Measurements from ENCODE around the gene ZNF831. TPM values are rescaled to one million over a fixed set of nuclear protein-coding genes. Genes with fewer than 3 reads are reported as not detected.

The ZNF831 gene
- polyA plus RNA-seq, 1 of the 3 experiments (the other 2 are of a cell fraction) = not detected

DNA sequence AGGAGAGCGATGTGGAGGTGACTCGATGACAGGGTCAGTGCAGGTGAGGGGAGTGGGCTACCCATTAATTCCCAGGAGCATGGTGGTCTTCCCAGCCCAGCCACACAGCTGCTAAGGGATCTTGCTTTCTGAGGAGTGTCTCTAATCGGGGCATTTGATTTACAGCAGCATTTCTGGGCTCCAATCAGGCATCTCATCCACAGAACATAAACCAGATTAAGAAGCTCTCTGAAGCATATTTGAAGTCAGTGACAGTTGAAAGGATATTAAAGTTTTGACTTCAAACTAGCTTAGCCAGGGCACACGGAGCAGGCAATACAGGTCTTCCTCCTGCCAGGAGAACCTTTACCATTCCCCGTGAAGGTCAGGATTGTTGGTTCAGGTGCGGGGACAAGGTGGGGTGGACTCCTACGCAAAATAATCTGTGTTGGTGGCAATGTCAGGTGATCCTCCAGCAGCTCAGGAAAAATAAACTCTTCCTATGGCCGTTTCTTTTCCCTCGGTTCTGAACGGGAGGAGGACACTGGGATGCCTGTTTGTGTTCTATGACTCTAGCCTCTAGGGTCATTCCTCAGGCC, 39.9 kb upstream of the ZNF831 start:
- H3K9ac ChIP-seq = no peak overlapping the region
- H3K4me2 ChIP-seq = no peak overlapping the region
- no peak for TF ChIP-seq ELF1 (IDR thresholded peaks at IDR 0.05)
- TF ChIP-seq, protein P1, sequence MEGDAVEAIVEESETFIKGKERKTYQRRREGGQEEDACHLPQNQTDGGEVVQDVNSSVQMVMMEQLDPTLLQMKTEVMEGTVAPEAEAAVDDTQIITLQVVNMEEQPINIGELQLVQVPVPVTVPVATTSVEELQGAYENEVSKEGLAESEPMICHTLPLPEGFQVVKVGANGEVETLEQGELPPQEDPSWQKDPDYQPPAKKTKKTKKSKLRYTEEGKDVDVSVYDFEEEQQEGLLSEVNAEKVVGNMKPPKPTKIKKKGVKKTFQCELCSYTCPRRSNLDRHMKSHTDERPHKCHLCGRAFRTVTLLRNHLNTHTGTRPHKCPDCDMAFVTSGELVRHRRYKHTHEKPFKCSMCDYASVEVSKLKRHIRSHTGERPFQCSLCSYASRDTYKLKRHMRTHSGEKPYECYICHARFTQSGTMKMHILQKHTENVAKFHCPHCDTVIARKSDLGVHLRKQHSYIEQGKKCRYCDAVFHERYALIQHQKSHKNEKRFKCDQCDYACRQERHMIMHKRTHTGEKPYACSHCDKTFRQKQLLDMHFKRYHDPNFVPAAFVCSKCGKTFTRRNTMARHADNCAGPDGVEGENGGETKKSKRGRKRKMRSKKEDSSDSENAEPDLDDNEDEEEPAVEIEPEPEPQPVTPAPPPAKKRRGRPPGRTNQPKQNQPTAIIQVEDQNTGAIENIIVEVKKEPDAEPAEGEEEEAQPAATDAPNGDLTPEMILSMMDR (IDR thresholded peaks at IDR 0.05) = no peak
- no peaks in the 10 kb centered on the region for H4K20me1 ChIP-seq (ENCODE audit: insufficient read depth)
- ChIA-PET CTCF (no interaction called here), POLR2A (no interaction called here)
- no peaks in the 10 kb centered on the region for H3K36me3 ChIP-seq (replicated peaks in 1 of 2; ENCODE audit: control insufficient read depth in 1 of 2, insufficient read depth in 2 of 2, low read length in 1 of 2)
- no peaks in the 10 kb centered on the region for H3K4me1 ChIP-seq (ENCODE audit: control insufficient read depth in 1 of 2, insufficient read depth in 2 of 2, low read depth in 1 of 2, low read length in 1 of 2)
- no peak for DNase-seq
- no peaks in the 10 kb centered on the region for H3K9me3 ChIP-seq
- no peaks in the 10 kb centered on the region for H3K79me2 ChIP-seq (ENCODE audit: insufficient read depth)
- no peaks in the 10 kb centered on the region for H3F3A ChIP-seq (replicated peaks; ENCODE audit: insufficient read depth)
- H3K4me3 ChIP-seq (ENCODE audit: low read depth in 2 of 2, low read length in 1 of 2) = no peak overlapping the region
- no peak overlapping the region for H3K27ac ChIP-seq (ENCODE audit: low read depth in 2 of 2, low read length in 1 of 2)
- H3K27me3 ChIP-seq (ENCODE audit: insufficient read depth) = no peaks in the 10 kb centered on the region; the same call in 1 of the 2 replicates
- no peaks in the 10 kb centered on the region for H3K9me2 ChIP-seq
- no peak overlapping the region for H2AFZ ChIP-seq (ENCODE audit: low read depth)
- WGBS (ENCODE audit: low lambda C conversion rate) = 33% methylated on average over 9 of the region's 10 CpGs

DNA sequence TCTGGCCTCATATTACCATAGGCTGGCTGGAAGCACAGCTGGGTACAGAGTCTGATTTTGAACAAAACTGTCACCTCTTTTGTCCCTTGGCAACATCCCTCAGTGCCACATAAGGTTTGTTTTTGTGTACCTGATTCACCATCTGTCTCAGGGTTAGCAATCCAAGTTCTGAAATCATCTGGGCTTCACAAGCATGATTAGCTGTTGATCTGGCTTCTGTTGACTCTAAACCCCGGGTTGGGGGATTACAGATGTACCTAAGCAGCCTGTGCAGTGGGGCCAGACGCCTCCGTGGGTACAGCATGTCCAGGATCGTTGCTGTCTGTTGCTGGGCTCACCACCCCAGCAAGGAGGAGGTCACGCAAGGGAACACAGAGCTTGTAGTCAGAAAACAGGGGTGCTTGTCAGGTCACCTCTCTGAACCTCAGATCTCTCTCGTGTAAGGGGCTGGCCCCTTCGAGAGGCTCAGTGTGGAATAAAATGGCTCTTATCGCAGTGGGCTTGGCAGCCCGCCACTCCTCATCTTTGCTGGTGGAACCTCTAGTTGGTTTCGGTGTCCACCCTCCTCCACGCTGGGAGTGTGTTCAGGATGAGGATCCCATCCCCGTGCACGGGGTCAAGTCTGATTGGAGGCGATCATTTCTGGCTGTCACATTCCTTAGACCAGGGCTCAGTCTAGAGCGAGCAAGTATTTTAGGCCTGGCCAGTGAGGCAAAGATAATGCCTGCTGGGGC, 39.2 kb upstream of the ZNF831 start:
- Histone ChIP-seq H3K4me2 (no peak overlapping the region), H3K4me1 (ENCODE audit: control insufficient read depth in 1 of 2, insufficient read depth in 2 of 2, low read depth in 1 of 2, low read length in 1 of 2) (no peaks in the 10 kb centered on the region), H3K9me3 (no peaks in the 10 kb centered on the region), H3K4me3 (ENCODE audit: low read depth in 2 of 2, low read length in 1 of 2) (no peak overlapping the region), H4K20me1 (ENCODE audit: insufficient read depth) (no peaks in the 10 kb centered on the region), H3F3A (replicated peaks; ENCODE audit: insufficient read depth) (no peaks in the 10 kb centered on the region), H3K9ac (no peak overlapping the region), H3K9me2 (no peaks in the 10 kb centered on the region), H3K79me2 (ENCODE audit: insufficient read depth) (no peaks in the 10 kb centered on the region), H3K27me3 (ENCODE audit: insufficient read depth) (no peaks in the 10 kb centered on the region; the same call in 1 of the 2 replicates), H2AFZ (ENCODE audit: low read depth) (no peak overlapping the region), H3K27ac (ENCODE audit: low read depth in 2 of 2, low read length in 1 of 2) (no peak overlapping the region), H3K36me3 (replicated peaks in 1 of 2; ENCODE audit: control insufficient read depth in 1 of 2, insufficient read depth in 2 of 2, low read length in 1 of 2) (no peaks in the 10 kb centered on the region)
- ChIA-PET CTCF (interaction anchor here (0.6 kb wide), 1 partner anchor 43 kb away, joined by 4 read pairs; no protein-coding TSS in a partner anchor), POLR2A (no interaction called here)
- 41% methylated on average over 14 of the region's 15 CpGs for WGBS (ENCODE audit: low lambda C conversion rate)
- no peak for DNase-seq
- TF ChIP-seq, protein P1 (IDR thresholded peaks at IDR 0.05) = no peak
- TF ChIP-seq, protein P2, sequence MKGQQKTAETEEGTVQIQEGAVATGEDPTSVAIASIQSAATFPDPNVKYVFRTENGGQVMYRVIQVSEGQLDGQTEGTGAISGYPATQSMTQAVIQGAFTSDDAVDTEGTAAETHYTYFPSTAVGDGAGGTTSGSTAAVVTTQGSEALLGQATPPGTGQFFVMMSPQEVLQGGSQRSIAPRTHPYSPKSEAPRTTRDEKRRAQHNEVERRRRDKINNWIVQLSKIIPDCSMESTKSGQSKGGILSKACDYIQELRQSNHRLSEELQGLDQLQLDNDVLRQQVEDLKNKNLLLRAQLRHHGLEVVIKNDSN (IDR thresholded peaks at IDR 0.05; ENCODE audit: borderline replicate concordance, low read depth) = no peak
- TF ChIP-seq, protein P3, sequence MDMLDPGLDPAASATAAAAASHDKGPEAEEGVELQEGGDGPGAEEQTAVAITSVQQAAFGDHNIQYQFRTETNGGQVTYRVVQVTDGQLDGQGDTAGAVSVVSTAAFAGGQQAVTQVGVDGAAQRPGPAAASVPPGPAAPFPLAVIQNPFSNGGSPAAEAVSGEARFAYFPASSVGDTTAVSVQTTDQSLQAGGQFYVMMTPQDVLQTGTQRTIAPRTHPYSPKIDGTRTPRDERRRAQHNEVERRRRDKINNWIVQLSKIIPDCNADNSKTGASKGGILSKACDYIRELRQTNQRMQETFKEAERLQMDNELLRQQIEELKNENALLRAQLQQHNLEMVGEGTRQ (IDR thresholded peaks at IDR 0.05; ENCODE audit: borderline replicate concordance, low read depth, low read length) = no peak
- TF ChIP-seq SIN3A (IDR thresholded peaks at IDR 0.05; ENCODE audit: borderline replicate concordance, low read depth, low read length) = no peak
- no peak for TF ChIP-seq RAD21 (IDR thresholded peaks at IDR 0.05; ENCODE audit: low read length)
- TF ChIP-seq FOXJ3 (CRISPR knock-in tag; IDR thresholded peaks at IDR 0.05) = no peak
- no peak for TF ChIP-seq GABPA (IDR thresholded peaks at IDR 0.05; ENCODE audit: low read depth)
- no peak for TF ChIP-seq RFX5 (IDR thresholded peaks at IDR 0.05; ENCODE audit: low read length)
- TF ChIP-seq ELF1 (IDR thresholded peaks at IDR 0.05) = no peak
- TF ChIP-seq EZH2phosphoT487 (IDR thresholded peaks at IDR 0.05; ENCODE audit: borderline replicate concordance, low read depth) = no peak
- TF ChIP-seq JUND (IDR thresholded peaks at IDR 0.05) = no peak
- TF ChIP-seq, protein P4, sequence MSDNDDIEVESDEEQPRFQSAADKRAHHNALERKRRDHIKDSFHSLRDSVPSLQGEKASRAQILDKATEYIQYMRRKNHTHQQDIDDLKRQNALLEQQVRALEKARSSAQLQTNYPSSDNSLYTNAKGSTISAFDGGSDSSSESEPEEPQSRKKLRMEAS (IDR thresholded peaks at IDR 0.05; ENCODE audit: low read depth) = no peak
- TF ChIP-seq MXI1 (IDR thresholded peaks at IDR 0.05; ENCODE audit: low read depth, low read length) = no peak
- TF ChIP-seq TCF12 (IDR thresholded peaks at IDR 0.05) = no peak
- TF ChIP-seq RXRA (IDR thresholded peaks at IDR 0.05; ENCODE audit: borderline replicate concordance, low read depth) = no peak
- no peak for TF ChIP-seq EP300 (IDR thresholded peaks at IDR 0.05; ENCODE audit: borderline replicate concordance in 1 of 2, low read depth in 1 of 2, low read length in 1 of 2)
- TF ChIP-seq, protein P5, sequence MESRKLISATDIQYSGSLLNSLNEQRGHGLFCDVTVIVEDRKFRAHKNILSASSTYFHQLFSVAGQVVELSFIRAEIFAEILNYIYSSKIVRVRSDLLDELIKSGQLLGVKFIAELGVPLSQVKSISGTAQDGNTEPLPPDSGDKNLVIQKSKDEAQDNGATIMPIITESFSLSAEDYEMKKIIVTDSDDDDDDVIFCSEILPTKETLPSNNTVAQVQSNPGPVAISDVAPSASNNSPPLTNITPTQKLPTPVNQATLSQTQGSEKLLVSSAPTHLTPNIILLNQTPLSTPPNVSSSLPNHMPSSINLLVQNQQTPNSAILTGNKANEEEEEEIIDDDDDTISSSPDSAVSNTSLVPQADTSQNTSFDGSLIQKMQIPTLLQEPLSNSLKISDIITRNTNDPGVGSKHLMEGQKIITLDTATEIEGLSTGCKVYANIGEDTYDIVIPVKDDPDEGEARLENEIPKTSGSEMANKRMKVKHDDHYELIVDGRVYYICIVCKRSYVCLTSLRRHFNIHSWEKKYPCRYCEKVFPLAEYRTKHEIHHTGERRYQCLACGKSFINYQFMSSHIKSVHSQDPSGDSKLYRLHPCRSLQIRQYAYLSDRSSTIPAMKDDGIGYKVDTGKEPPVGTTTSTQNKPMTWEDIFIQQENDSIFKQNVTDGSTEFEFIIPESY (IDR thresholded peaks at IDR 0.05; ENCODE audit: borderline replicate concordance, low read depth) = no peak
